Measurements from ENCODE around the gene SUCLG2.

Gene SUCLG2

GRCh38 chr3:67648701-67649100 lies 5.7 kb downstream of the SUCLG2 start:
- no peak for DNase-seq (ENCODE audit: low read depth in 3 of 3)

DNA sequence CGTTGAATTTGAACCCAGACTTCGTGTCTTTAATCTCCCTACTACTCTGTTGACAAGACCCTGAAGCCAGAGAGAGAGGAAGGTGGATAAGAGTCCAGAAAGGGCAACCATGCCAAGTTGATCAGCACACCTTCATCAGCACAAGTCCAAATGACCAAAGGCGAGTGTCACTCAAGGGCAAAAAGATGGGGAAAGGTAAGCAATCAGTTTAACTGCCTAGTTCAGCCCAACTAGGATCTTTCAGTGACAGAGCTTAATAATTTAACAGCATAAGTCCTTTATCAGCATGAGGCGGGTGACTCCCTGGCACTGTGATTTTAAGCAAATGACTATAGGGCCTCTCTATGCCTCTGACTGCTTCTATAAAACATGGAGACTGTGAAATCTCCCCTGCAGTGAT lies 6.2 kb downstream of the SUCLG2 start:
- DNase-seq (ENCODE audit: low read depth in 3 of 3), result no peak

GRCh38 chr3:67647390-67647878 lies 7.0 kb downstream of the SUCLG2 start:
- DNase-seq (ENCODE audit: low read depth in 3 of 3), result no peak

DNA sequence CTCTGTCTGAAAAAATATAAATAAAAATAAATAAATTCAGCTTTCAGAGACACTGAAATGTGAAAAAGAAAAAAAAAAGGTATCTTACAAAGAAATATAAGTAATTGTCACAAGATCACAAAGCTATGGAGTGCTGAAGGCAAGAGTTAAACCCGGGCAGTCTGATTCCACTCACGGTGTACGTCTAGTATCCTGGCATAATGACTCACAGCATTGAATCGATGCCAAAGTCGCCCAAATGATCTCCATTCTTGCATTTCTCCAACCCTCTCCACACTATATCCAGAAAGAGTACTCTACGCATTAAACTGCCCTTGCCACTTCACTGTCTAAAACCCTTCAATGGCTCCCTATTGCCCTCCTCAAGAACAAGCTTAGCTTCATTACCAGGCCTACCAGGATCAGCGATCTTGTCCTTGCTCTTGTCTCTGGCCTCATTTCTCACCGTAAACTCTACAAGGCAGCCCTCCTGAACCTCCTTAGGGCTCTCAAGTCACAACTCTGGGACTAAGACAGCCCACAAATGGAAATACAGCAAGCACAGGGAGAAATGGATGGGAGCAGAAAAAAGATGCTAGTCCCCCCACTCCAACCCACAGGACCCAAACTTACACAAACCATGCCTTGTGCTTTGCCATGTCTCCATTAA lies 7.7 kb downstream of the SUCLG2 start:
- DNase-seq (ENCODE audit: low read depth in 3 of 3), result no peak

DNA sequence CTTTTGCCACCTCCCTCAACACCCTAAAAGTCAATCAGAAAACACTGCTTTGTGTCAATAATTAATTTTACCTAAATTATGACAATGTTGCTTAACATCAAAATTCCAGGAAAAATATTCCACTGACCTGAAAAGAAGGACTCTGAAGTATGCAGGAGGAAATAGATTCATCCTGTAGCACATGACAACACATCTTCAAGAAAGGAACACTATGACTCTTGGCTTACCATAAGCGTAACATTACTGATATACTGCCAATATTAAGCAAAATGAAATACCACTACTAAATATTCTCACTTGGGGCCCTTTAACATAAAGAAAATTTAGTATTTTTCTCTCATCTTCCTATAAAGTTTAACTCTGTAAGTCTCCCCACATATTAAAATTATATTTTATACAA lies 9.6 kb downstream of the SUCLG2 start:
- no peak for DNase-seq (ENCODE audit: low read depth in 3 of 3)

- no peak for DNase-seq (ENCODE audit: low read depth in 3 of 3)
Observed at GRCh38 chr3:67642734-67643133, 11.7 kb downstream of the SUCLG2 start.

GRCh38 chr3:67642190-67642589 lies 12.2 kb downstream of the SUCLG2 start:
- DNase-seq (ENCODE audit: low read depth in 3 of 3), result no peak

DNA sequence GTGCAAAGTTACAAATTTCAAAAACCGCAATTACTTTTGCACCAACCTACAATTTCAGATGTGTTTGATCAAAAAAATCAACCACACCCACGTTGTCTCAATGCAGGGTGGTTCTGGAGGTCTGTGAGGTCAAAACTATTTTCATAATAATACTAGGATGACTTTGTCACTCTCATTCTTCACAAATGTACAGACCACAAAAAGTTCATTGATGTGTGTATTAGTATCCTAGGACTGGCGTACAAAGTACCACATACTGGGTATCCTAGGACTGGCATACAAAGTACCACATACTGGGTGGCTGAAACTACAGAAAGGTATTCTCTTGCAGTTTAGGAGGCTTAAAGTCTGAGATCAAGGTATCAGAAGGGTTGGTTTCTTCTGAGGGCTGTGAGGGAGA lies 13.0 kb downstream of the SUCLG2 start:
- DNase-seq (ENCODE audit: low read depth in 3 of 3), result no peak

GRCh38 chr3:67640023-67640660 lies 14.3 kb downstream of the SUCLG2 start:
- DNase-seq (ENCODE audit: low read depth in 3 of 3), result no peak

DNA sequence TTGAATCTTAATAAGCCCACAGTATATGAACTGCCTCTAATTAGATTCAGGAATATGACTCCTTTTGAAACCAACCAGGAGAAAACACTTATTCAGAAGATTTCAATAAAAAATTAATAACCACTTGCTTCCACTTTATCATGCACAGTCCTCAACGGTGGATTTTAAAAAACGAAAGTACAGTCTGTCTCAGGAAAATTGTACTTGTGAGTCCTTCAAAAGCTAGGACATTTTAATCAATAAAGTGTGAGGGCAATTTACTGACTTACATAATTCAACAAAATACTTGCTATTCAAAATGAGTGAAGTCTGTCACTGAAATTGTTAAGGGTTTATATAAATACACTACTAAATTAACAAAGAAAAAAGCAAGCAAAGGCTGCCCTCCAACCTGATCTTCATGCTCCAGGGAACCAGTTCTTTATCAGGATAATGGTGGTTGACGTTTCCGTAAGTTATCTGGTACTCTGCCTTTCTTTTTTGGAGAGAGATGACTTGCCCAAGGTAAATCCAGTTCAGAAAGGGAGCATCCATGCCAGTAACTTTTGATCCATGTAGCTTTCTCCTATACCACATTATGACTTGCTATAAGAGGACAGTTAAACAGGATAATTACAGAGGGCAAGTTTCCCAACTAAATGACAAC lies 17.0 kb downstream of the SUCLG2 start:
- no peak for DNase-seq (ENCODE audit: low read depth in 3 of 3)

DNA sequence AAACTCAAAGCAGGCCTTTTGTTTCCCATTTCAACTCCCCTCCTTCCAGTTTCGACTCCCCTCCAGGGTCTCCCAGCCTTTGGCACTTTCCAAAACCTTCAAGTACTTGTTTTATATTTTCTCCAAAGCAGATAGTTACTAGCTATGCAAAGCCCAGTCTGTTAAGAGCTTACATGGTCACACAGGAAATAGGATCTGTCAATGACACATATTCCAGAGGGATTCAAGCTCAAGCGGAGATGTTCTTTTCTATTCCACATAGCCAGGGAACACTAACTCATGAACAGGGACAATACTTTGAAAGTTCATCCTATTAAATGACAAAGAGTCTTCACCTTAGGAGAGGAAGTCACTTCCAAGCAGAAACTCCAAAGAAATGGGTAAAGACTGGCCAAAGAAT lies 18.6 kb downstream of the SUCLG2 start:
- DNase-seq (ENCODE audit: low read depth in 3 of 3), result no peak

- DNase-seq (ENCODE audit: low read depth in 3 of 3), result no peak
Observed at GRCh38 chr3:67635257-67635656, 19.2 kb downstream of the SUCLG2 start.

DNA sequence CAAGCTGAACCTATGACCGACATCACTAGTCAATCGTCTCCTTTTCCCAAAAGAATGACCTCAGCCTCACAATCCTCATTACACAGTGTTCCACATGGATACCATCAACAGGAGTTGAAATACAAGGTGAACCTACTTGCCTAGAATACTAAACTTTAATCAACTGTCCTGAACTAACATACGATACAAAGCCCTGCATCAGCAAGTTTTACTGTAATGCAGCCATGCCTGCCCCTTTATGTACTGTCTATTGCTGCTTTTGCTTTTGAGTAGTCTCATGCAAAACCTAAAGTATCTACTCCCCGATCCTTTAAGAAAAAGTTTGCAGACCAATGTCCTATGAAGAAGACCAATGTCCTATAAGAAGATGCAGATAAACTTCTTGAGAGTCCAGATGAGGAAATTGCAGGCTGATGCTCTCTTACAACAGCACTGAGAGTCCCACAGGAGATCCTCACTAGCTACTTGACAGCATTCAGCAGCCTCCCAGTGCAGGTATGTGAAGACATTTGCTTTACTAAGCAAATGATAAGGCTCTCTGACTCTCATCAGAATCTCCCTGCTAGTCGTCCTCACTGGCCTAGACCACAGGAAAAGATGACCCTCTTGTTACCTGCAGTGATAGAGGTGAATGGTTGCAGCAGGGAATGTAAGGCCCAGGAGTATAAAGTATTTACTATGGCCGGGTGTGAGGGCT lies 23.6 kb downstream of the SUCLG2 start:
- no peak for DNase-seq (ENCODE audit: low read depth in 3 of 3)

DNA sequence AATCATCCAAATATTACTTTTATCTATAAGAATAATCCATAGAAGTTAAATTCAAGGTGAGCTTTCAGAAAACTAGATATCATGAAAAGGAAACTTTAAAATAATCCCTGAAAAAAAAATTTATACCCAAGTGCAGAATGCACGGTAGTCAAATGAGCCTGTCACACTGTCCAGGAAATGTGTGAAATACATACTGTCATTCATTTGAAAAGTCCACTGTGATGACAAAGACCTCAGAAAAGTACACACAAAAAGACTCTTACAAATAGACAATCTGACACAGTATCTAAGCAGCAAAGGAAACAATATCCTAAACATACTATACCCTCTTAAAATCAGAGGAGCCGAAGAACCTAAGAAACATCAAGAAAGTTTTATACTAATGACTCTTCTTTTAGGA lies 29.7 kb downstream of the SUCLG2 start:
- no peak for DNase-seq (ENCODE audit: low read depth in 3 of 3)

DNA sequence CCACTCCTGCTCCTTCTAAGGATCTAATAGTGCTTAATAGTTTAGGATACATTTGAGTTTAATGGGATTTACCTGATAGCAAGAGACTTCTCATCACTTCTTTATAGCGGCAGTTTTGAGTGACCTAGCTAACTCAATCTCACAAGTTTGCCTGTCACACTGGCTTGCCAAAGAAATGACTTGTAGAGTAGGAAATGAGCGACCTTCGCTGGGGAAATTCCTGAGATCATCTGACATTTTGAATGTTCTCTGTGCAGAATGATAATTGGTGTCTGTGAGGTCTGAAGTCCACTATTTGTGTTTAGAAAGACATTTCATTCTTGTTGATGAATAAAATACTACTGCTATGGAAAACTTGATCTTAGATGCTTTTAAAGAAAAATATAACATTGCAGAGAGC lies 30.3 kb downstream of the SUCLG2 start:
- DNase-seq (ENCODE audit: low read depth in 3 of 3), result no peak

- DNase-seq (ENCODE audit: low read depth in 3 of 3), result no peak
Observed at GRCh38 chr3:67622652-67623051, 31.8 kb downstream of the SUCLG2 start.

DNA sequence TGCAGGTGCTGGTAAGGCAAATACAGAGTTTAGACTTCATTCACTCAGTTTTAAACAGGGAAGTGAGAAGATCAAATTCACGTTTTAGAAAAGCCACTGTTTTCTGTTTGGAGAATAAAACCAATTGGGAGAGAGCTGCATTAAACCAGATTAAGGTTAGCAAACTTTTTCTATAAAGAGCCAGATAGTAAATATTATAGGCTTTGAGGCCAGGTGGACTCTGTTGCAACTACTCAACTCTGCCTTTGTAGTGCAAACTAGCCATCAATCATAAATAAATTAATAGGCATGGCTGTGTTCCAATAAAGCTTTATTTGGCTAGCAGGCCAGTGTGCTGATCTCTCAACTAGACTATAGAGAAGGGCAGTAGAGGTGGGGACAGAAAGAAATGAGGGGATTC lies 33.5 kb downstream of the SUCLG2 start:
- DNase-seq (ENCODE audit: low read depth in 3 of 3), result no peak

DNA sequence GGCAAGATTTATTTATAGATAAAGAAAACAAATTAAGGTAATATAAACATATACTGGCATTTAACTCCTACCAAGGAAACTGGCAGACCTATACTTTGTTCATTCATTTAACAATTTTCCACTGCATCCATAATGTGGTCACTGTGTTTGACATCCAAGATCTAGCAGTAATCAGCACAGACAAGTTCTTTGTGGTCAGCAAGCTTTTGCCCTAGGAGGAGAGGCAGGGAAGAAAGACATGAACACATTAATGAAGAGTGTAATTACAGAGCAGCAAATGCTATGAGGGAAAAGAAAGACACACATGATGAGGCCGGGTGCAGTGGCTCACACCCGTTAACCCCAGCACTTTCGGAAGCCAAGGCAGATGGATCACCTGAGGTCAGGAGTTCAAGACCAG lies 34.4 kb downstream of the SUCLG2 start:
- DNase-seq (ENCODE audit: low read depth in 3 of 3), result no peak

DNA sequence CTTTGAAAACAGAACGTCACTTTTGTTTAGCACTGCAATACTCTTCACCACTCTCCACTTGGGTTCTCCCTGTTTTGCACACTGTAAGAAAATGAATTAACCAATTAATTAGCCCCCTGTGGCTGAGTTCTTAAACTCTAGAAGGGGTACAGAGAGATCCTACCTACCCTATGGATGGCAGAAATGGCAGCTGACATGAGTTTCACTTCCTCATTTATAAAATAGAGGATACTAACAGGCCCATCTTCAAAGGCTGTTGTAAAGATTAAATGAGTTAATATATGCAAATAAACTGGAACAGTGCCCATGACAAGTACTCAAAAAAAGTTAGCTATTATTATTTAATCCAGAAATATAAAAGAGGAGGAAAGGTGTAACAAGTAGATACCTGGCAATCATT lies 36.9 kb downstream of the SUCLG2 start:
- no peak for DNase-seq (ENCODE audit: low read depth in 3 of 3)

DNA sequence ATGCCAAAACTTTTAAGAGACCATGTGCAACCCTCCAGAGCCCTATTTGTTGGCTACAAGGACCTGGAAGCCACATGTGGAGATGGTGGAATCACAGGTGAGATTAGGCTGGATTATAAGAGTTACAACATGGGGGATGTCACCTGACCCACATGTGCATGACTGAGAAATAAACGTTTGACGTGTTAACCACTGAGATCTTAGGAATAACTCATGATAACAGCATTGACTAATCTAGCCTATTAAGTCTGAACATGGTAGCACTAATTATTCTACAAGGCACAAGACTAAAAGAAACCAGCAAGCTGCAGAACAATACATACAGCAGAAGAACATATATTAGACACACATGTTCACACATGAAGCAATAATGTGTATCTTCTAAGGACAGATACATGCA lies 38.4 kb downstream of the SUCLG2 start:
- no peak for DNase-seq (ENCODE audit: low read depth in 3 of 3)

- no peak for DNase-seq (ENCODE audit: low read depth in 3 of 3)
Observed at GRCh38 chr3:67614195-67614594, 40.2 kb downstream of the SUCLG2 start.

DNA sequence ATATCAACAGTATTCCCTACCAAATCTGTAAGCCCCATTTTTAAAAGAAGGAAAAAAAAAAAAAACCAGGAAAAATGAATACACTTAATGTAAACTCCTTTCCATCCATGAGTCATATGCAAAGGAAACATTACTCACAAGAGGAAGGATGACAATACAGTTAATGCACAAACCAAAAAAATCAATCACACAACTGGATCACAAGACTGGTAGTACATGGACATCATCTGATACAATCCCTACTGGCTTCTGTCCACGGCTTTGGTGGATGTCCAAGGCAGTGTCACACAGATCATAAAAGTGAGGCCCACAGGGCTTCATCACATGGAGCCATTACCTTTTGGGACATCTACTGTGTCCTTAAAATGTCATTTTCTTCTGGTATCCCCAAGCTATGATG lies 44.0 kb downstream of the SUCLG2 start:
- no peak for DNase-seq (ENCODE audit: low read depth in 3 of 3)

GRCh38 chr3:67609709-67610108 lies 44.7 kb downstream of the SUCLG2 start:
- no peak for DNase-seq (ENCODE audit: low read depth in 3 of 3)
